Fibroblast of villous mesenchyme (primary cell): ENCODE data around the gene PCED1B. TPM values are rescaled to one million over a fixed set of nuclear protein-coding genes. Genes with fewer than 3 reads are reported as not detected.
"Not testable (repeated sequence)": the region's sequence is repeated elsewhere in the genome, so short reads cannot be mapped to it uniquely, and the experiment has no call there.

Experiments used
- DNase-seq: peaks from one replicate; pipeline ENCODE4 v3.0.0-alpha.2; 2010; ENCODE audit warnings: low read depth
- H3K4me3 ChIP-seq: 2 replicates; pipeline ENCODE4 v1.5.1; 2011; ENCODE audit warnings: low read depth, mild to moderate bottlenecking, low read length
- CTCF ChIP-seq: IDR thresholded peaks from 2 replicates; pipeline ENCODE4 v1.5.1; 2012; ENCODE audit warnings: low read depth, mild to moderate bottlenecking, low read length; ENCODE audit not compliant: insufficient read depth
- total RNA-seq: library from RNA; depleted of rRNA; stranded (reverse); fragments of >200 nt; gene quantifications from 2 replicates; pipeline ENCODE4 v1.2.3, GENCODE V29; 2012

PCED1B gene
- total RNA-seq, 1 donor = 1.7 TPM

- no peak for TF ChIP-seq CTCF
Observed at GRCh38 chr12:47190905-47191304, 111.5 kb downstream of the PCED1B start.

GRCh38 chr12:47192051-47192450 is 112.6 kb downstream of the PCED1B start:
- no peak for DNase-seq
- no peak for TF ChIP-seq CTCF
- no peak overlapping the region for H3K4me3 ChIP-seq

More at GRCh38 chr12:47190905-47191304, 111.5 kb downstream of the PCED1B start:
- no peak for DNase-seq
- no peak overlapping the region for H3K4me3 ChIP-seq

GRCh38 chr12:47193066-47193465 is 113.6 kb downstream of the PCED1B start:
- no peak for TF ChIP-seq CTCF
- no peak overlapping the region for H3K4me3 ChIP-seq
- DNase-seq = no peak

- DNase-seq = no peak
- H3K4me3 ChIP-seq = no peak overlapping the region
- TF ChIP-seq CTCF = no peak
Observed at GRCh38 chr12:47194501-47194900, 115.1 kb downstream of the PCED1B start.

- no peak for TF ChIP-seq CTCF
- DNase-seq = no peak
- H3K4me3 ChIP-seq = no peak overlapping the region
Observed at GRCh38 chr12:47200446-47200845, 121.0 kb downstream of the PCED1B start.

GRCh38 chr12:47201190-47201589 is 121.8 kb downstream of the PCED1B start:
- not testable (repeated sequence) for H3K4me3 ChIP-seq, DNase-seq

- no peak overlapping the region for H3K4me3 ChIP-seq
- DNase-seq = no peak
- no peak for TF ChIP-seq CTCF
Observed at GRCh38 chr12:47202176-47202575, 122.8 kb downstream of the PCED1B start.
